ENCODE results near the gene SMURF1.
"Not testable (repeated sequence)": the region's sequence is repeated elsewhere in the genome, so short reads cannot be mapped to it uniquely, and the experiment has no call there.

SMURF1 gene

DNA sequence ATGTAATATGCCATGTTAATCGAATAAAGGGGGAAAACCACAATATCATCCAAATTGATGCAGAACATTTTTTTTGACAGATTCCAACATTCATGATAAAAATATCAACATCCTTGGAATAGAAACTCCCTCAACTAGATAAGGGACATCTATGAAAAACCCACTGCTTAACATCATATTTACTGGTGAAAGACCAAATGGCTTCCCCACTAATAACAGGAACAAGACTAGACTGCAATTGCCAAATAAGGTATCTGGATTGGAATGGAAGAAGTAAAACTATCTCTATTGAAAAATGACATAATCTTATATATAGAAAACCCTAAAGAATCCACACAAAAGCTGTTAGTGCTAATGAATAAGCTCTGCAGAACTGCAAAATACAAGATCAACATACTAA is 27.8 kb downstream of the SMURF1 start:
- DNase-seq (ENCODE audit: low spot score in 2 of 2), result no peak
- no peak for ATAC-seq
- Mint-ChIP-seq H3K4me3 (no peak overlapping the region), H3K9me3 (peaks cover 4% of the 10 kb centered on the region), H3K27ac (peak overlapping the region; percentile 4), H3K36me3 (peaks cover 7% of the 10 kb centered on the region), H3K4me1 (peaks cover 63% of the 10 kb centered on the region)

DNA sequence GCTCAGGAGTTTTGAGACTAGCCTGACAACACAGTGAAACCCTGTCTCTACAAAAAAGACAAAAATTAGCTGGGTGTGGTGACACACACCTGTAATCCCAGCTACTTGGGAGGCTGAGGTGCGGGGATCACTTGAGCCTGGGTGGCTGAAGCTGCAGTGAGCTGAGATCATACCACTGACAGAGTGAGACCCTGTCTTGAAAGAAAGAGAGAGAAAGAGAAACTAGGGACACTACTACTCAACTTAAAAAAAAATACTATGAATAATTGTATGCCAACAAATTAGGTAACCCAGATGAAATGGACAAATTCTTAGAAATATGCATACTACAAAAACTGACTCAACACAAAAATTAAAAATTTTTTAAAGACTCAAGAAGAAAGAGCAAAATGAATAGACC is 28.5 kb downstream of the SMURF1 start:
- Mint-ChIP-seq H3K4me1 (peaks cover 55% of the 10 kb centered on the region), H3K9me3 (peaks cover 4% of the 10 kb centered on the region), H3K36me3 (peaks cover 7% of the 10 kb centered on the region), H3K4me3 (no peak overlapping the region), H3K27ac (peak overlapping the region; percentile 50)
- DNase-seq (ENCODE audit: low spot score in 2 of 2) (no peak), ATAC-seq (peak; percentile 79)

DNA sequence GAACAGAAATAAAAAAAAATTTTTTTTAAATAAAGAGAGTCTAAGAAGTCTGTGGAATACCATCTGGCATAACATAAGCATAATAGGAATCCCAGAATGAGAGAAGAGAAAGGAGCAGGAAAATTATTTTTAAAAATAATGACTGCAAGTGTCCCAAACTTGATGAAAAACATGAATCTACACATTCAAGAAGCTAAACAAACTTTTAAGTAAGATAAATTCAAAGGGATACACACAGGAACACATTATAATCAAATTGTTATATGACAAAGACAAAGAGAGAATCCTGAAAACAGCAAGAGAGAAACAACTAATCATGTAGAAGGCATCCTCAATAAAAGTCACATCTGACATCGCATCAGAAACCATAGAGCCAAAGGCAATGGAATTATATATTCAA is 30.9 kb downstream of the SMURF1 start:
- Mint-ChIP-seq H3K27ac (no peak overlapping the region), H3K9me3 (peaks cover 4% of the 10 kb centered on the region), H3K4me1 (peaks cover 57% of the 10 kb centered on the region), H3K36me3 (peaks cover 7% of the 10 kb centered on the region), H3K4me3 (no peak overlapping the region)
- no peak for ATAC-seq
- no peak for DNase-seq (ENCODE audit: low spot score in 2 of 2)

DNA sequence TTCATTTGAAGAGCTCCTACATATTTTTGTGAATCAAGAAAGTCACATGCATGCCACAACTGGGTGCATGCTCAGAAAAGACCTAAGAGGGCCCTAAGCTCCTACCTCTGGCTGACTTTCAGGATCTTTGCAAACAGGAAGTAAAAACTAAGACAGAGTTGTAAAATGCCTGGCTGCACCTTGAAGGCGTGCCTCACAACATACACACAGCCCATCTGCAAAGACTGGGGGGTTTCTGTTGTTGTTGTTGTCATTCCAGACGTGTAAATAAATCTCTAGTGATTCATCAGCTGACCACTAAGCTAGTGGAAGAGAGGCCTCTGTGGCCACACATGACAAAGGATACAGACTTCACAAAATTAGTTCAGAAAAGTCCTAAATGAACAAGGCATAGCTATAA is 31.8 kb downstream of the SMURF1 start:
- H3K36me3 Mint-ChIP-seq, result peaks cover 7% of the 10 kb centered on the region
- ATAC-seq (peak; percentile 48), DNase-seq (ENCODE audit: low spot score in 2 of 2) (no peak)
- H3K4me1 Mint-ChIP-seq, result peaks cover 61% of the 10 kb centered on the region
- no peak overlapping the region for H3K27ac Mint-ChIP-seq
- H3K4me3 Mint-ChIP-seq, result no peak overlapping the region
- H3K9me3 Mint-ChIP-seq, result peaks cover 4% of the 10 kb centered on the region

DNA sequence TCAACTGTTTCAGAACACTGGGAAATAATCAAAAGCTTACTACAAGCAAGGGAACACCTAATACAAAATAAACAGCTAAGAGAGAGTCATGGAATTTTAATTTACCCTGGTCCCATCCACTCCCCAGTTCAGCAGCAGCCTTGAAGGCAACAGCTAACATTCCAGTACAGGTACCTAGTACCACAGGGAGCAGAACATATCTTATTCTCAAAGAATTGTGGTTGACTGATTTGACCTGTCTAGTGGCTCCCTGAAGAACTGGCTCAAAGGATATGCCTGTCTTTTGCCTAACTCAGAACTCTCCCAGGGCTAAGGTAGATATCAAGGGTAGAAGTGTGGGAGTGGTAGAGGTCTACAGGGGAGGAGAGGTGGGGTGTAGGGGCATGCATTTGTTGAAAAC is 32.3 kb downstream of the SMURF1 start:
- H3K4me1 Mint-ChIP-seq, result peaks cover 59% of the 10 kb centered on the region
- H3K27ac Mint-ChIP-seq, result no peak overlapping the region
- H3K4me3 Mint-ChIP-seq, result no peak overlapping the region
- peaks cover 7% of the 10 kb centered on the region for H3K36me3 Mint-ChIP-seq
- no peak for DNase-seq (ENCODE audit: low spot score in 2 of 2)
- H3K9me3 Mint-ChIP-seq, result peaks cover 4% of the 10 kb centered on the region
- no peak for ATAC-seq

DNA sequence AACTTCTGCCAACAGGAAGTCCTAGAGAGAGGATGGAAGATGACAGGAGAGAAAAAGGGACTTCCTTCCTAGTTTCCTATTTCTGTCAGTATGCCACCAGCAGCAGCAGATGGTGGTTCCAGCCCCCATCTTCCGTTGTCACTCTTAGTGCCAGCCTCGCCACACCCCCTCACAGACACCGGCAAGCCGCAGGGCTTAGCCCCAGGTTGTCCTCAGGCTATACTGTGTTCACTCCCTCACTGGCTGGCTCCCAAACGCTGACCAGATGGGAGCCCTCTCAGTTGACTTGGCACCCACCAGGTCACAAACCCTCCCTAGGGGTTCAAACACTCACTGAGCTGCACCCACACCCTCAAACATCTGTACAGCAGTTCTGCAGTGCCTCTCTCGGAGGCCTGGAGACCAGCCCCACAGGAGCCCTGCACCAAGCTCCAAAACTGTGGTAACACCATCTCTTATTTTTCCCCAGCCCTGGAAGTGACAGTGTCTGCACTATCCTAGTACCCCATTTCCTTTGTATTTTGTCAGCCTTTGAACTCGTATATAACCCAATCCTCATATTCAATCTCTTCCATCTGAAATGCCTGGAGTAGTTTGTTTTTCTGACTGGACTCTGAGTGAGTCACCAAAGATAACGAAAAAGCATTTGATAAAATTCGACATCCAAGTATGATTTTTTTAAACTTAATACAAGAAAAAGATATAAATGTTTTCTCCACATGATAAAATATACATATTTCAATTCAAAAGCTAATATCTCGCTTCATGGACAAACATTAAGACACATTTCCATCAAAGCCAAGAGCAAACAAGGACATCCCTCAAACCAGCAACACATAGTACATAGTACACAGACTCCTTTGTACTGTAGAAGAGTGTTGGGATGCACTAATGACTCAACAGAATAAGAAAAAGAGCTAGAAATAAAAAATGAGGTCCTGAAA is 34.5 kb downstream of the SMURF1 start:
- ATAC-seq (peak; percentile 61), DNase-seq (ENCODE audit: low spot score in 2 of 2) (no peak)
- Mint-ChIP-seq H3K27ac (no peak overlapping the region), H3K9me3 (no peaks in the 10 kb centered on the region), H3K36me3 (peaks cover 7% of the 10 kb centered on the region), H3K4me3 (no peak overlapping the region), H3K4me1 (peaks cover 54% of the 10 kb centered on the region)

DNA sequence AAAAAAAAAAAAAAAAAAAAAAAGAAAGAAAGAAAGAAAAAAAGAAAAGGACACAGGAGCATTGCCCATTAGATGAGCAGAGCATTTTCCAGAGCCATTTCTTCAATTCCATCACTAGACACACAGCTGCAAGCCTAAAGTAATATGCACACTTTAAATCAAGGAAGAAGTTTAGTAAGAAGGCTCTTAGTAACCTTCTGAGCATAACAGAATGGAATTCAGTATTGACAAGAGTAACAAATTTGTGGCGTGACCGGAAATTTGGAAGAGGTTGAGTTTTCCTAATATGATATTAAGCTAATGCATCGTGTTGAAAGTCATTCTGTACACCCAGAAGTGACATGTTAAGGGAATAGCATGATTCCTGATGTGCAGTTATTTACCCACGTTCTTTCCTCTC is 35.3 kb downstream of the SMURF1 start:
- Mint-ChIP-seq H3K4me1 (peaks cover 58% of the 10 kb centered on the region), H3K4me3 (no peak overlapping the region), H3K36me3 (peaks cover 7% of the 10 kb centered on the region), H3K27ac (no peak overlapping the region), H3K9me3 (no peaks in the 10 kb centered on the region)
- no peak for ATAC-seq
- no peak for DNase-seq (ENCODE audit: low spot score in 2 of 2)

DNA sequence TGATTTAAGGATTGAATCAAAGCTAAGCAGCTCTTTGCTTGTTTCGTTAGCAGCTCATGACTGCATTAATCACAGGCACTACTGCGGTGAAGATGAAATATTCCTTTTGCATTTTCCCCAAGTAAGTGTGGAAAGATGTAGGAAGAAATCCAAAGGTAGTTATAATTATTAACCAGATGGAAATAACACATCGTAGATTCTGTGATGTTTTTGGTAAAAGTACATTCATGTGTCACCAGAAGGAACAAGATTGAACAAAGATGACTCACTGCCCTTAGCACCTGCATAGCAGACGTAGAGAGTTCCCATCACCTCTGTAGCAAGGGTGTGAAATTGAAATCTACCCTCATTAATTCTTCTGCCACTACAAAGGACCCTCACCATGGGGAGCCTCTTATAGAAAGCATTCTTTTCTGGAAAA is 37.1 kb downstream of the SMURF1 start:
- H3K4me1 Mint-ChIP-seq, result peaks cover 63% of the 10 kb centered on the region
- ATAC-seq (peak; percentile 47), DNase-seq (ENCODE audit: low spot score in 2 of 2) (no peak)
- H3K27ac Mint-ChIP-seq, result no peak overlapping the region
- H3K36me3 Mint-ChIP-seq, result no peaks in the 10 kb centered on the region
- H3K4me3 Mint-ChIP-seq, result no peak overlapping the region
- no peaks in the 10 kb centered on the region for H3K9me3 Mint-ChIP-seq

DNA sequence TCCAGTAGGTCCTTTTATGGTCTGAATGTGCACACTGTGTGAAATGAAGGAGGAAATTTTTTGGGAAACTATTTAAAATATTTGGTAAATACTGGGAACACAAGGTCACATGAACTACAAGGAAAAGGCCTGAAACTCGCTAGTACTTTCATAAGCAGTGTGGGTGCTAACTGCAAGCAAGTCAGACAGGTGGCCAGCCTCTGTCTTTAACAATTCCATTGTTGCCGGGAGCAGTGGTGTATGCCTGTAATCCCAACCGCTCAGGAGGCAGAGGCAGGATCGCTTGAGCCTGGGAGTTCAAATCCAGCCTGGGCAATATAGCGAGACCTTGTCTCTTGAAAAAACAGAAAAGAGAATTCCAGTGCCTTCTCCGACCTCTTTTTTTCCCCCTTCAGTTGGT is 37.5 kb downstream of the SMURF1 start:
- H3K4me1 Mint-ChIP-seq, result peaks cover 58% of the 10 kb centered on the region
- DNase-seq (ENCODE audit: low spot score in 2 of 2) (no peak), ATAC-seq (no peak)
- H3K4me3 Mint-ChIP-seq, result no peak overlapping the region
- H3K27ac Mint-ChIP-seq, result no peak overlapping the region
- H3K9me3 Mint-ChIP-seq, result no peaks in the 10 kb centered on the region
- no peaks in the 10 kb centered on the region for H3K36me3 Mint-ChIP-seq

DNA sequence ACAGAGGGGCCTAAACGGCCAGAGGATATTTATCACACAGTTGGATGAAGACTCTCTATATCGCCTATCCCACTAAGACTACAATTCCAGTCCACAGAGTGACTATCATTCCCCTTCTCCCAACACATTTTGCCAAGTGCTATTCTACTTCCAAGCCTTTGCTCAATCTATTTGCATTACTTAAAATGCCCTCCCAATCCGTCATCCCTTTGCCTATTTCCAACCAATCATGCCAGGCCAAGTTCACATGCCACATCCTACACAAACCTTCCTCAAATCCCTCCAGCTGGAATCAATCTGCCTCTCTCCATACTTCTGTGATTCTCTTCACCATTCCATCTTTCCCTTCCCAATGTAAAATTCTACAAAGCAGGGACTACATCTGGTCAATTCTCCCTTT is 38.2 kb downstream of the SMURF1 start:
- H3K27ac Mint-ChIP-seq, result no peak overlapping the region
- peaks cover 57% of the 10 kb centered on the region for H3K4me1 Mint-ChIP-seq
- H3K9me3 Mint-ChIP-seq, result no peaks in the 10 kb centered on the region
- H3K36me3 Mint-ChIP-seq, result no peaks in the 10 kb centered on the region
- H3K4me3 Mint-ChIP-seq, result no peak overlapping the region
- ATAC-seq (no peak), DNase-seq (ENCODE audit: low spot score in 2 of 2) (no peak)

DNA sequence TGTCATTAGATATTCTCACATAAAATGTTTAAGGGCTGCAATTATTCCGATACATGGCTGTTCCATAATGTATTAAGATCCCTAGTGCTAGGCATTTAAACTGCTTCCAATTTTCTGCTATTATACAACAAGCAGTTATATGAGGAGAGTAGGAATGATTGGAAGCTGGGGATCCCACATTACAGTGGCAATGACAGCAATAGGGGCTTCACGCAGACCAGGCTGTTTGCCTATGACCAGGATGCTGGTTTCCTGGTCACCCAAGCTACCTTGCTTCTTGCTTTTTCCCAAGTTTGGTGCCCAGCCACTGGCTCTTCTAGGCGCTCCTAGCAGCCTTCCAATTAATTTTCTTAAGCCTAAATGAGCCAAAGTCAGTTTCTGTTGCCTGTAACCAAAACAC is 39.3 kb downstream of the SMURF1 start:
- DNase-seq (ENCODE audit: low spot score in 2 of 2), result no peak
- Mint-ChIP-seq H3K4me1 (peaks cover 56% of the 10 kb centered on the region), H3K4me3 (peak overlapping the region; percentile 11), H3K27ac (no peak overlapping the region), H3K36me3 (no peaks in the 10 kb centered on the region), H3K9me3 (no peaks in the 10 kb centered on the region)
- ATAC-seq, result no peak

DNA sequence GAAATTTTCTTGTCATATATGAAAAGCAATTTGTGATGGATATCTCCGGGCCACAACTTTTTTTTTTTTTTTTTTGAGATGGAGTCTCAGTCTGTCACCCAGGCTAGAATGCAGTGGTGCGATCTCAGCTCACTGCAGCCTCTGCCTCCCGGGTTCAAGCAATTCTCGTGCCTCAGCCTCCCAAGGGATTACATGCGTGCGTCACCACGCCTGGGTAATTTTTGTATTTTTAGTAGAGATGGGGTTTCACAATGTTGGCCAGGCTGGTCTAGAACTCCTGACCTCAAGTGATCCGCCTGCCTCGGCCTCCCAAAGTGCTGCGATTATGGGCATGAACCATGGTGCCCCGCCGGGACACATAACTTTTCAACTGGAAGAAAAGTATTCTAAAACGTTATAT is 40.1 kb downstream of the SMURF1 start:
- not testable (repeated sequence) for H3K36me3 Mint-ChIP-seq; ATAC-seq; H3K9me3 Mint-ChIP-seq; DNase-seq (ENCODE audit: low spot score in 2 of 2)
- H3K4me3 Mint-ChIP-seq, result peak overlapping the region; percentile 53
- peaks cover 51% of the 10 kb centered on the region for H3K4me1 Mint-ChIP-seq
- peak overlapping the region; percentile 92 for H3K27ac Mint-ChIP-seq

DNA sequence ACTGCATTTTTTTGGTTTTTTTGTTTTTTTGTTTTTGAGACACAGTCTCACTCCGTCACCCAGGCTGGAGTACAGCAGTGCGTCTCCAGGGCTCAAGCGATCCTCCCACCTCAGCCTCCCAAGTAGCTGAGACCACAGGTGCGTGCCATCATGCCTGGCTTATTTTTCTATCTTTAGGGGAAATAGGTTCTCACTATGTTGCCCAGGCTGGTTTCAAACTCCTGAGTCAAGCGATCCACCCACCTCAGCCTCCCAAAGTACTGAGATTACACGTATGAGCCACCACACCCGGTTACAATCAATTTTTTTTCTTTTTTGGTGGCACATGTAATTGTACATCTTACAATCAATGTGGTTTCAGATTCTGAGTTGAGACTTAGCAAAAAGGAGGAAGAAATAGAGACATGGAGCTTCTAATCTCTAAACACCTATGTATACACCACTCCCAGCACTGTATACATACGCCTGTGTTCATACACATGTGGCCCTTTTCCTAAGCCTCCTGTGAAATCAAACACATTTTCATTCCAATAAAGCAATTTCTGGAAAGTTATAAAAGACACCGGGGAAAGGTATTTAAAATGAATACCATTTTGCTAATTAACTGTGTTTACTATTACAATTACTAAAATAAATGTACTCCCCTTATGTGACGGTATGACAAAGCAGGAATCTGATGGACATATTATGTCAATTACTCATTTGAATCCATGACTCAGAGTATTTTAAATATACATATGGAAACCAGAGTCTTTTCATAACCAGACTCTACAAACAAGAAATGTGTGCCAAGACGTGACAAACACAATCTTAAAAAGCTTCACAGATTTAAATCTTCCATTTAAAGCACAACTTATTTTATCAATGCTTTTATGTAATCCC is 40.9 kb downstream of the SMURF1 start:
- peaks cover 57% of the 10 kb centered on the region for H3K4me1 Mint-ChIP-seq
- no peaks in the 10 kb centered on the region for H3K36me3 Mint-ChIP-seq
- peak overlapping the region; percentile 53 for H3K4me3 Mint-ChIP-seq
- DNase-seq (ENCODE audit: low spot score in 2 of 2) (peak; percentile 8 to 66), ATAC-seq (peak; percentile 90)
- H3K27ac Mint-ChIP-seq, result peak overlapping the region; percentile 92
- no peaks in the 10 kb centered on the region for H3K9me3 Mint-ChIP-seq

DNA sequence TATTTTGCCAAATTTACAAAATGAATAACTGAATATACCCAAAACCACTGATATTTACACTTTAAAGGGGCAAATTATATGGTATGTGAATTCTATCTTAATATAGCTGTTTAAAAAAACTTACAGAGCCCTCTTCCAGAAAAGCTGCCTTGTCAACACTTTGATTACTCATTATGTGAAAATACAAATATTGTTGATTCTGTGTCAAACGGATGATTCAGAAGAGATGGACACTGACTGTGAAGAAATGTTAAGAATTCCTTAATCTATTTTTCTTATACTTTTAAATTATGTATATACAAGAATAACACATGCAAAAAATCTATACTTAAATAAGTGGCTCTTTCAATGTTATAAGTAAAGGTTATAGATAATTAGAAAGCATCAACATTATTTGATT is 41.5 kb downstream of the SMURF1 start:
- Mint-ChIP-seq H3K4me3 (peak overlapping the region; percentile 53), H3K27ac (peak overlapping the region; percentile 92), H3K36me3 (no peaks in the 10 kb centered on the region), H3K9me3 (no peaks in the 10 kb centered on the region), H3K4me1 (peaks cover 57% of the 10 kb centered on the region)
- no peak for DNase-seq (ENCODE audit: low spot score in 2 of 2)
- ATAC-seq, result no peak

DNA sequence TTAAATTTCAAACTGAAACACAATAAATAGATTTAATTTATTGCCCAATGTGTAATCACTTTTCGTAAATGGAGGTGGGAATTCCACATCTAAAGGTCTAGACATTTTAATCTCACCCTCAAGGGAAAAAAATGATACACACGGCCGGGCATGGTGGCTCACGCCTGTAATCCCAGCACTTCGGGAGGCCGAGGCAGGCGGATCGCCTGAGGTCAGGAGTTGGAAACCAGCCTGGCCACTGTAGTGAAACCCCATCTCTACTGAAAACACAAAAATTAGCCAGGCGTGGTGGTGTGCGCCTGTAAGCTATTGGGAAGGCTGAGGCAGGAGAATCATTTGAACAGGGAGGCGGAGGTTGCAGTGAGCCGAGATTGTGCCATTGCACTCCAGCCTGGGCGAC is 42.4 kb downstream of the SMURF1 start:
- not testable (repeated sequence) for DNase-seq (ENCODE audit: low spot score in 2 of 2); H3K36me3 Mint-ChIP-seq; H3K9me3 Mint-ChIP-seq; ATAC-seq; H3K4me3 Mint-ChIP-seq; H3K27ac Mint-ChIP-seq
- peaks cover 64% of the 10 kb centered on the region for H3K4me1 Mint-ChIP-seq
